GM20000 (cell line): Measurements from ENCODE around the gene ZNF425.
"Not testable (repeated sequence)": the region's sequence is repeated elsewhere in the genome, so short reads cannot be mapped to it uniquely, and the experiment has no call there.

ENCODE experiments used
- DNase-seq: peaks from one replicate; pipeline ENCODE4 v3.0.0; 2012; ENCODE audit warnings: low spot score
- CTCF ChIP-seq: IDR thresholded peaks from 2 replicates; pipeline ENCODE4 v1.5.1; 2012; ENCODE audit warnings: mild to moderate bottlenecking, control low read depth; ENCODE audit errors: extremely low read depth, missing control alignments

Gene ZNF425

GRCh38 chr7:149071182-149071635 is 54.9 kb downstream of the ZNF425 start:
- no peak for TF ChIP-seq CTCF
- no peak for DNase-seq

GRCh38 chr7:149070372-149071125 is 55.6 kb downstream of the ZNF425 start:
- DNase-seq: no peak
- TF ChIP-seq CTCF: no peak

- peak; percentile 7 for TF ChIP-seq CTCF
- DNase-seq: no peak
Observed at GRCh38 chr7:149067869-149068268, 58.3 kb downstream of the ZNF425 start.

- DNase-seq: no peak
- TF ChIP-seq CTCF: no peak
Observed at GRCh38 chr7:149063476-149063875, 62.6 kb downstream of the ZNF425 start.

- DNase-seq: not testable (repeated sequence)
Observed at GRCh38 chr7:149062217-149062899, 63.8 kb downstream of the ZNF425 start.

- TF ChIP-seq CTCF: no peak
- no peak for DNase-seq
Observed at GRCh38 chr7:149060156-149060555, 66.0 kb downstream of the ZNF425 start.

DNA sequence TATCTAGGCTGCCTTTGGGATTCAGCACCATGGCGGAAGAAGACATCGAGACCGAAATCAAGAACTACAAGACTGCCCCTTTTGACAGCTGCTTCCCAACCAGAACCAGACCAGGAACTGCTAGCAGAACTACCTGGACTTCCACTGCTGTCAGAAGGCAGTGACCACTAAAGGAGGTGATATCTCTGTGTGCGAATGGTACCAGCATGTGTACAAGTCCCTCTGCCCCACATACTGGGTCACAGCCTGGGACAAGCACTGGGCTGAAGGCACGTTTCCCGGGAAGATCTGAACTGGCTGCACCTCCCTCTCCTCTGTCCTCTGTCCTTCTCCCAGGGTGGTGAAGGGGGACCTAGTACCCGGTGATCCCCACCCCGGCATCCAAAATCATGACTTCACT is 72.2 kb downstream of the ZNF425 start:
- no peak for TF ChIP-seq CTCF
- DNase-seq: no peak
